Measurements from ENCODE around the gene SEC24D.

SEC24D gene

GRCh38 chr4:118843237-118843636, 7.3 kb upstream of the SEC24D start:
- no peak for DNase-seq

GRCh38 chr4:118842055-118842454, 6.1 kb upstream of the SEC24D start:
- no peak for DNase-seq

- no peak for DNase-seq
These were observed 3.4 kb upstream of the SEC24D start for GRCh38 chr4:118839221-118839927.

- no peak for DNase-seq
These were observed 1.2 kb upstream of the SEC24D start for GRCh38 chr4:118837121-118837507.

- peak; percentile 40 for DNase-seq
These were observed 585 bp upstream of the SEC24D start for GRCh38 chr4:118836301-118837120.

- DNase-seq = peak; percentile 28
These were observed 861 bp downstream of the SEC24D start for GRCh38 chr4:118834960-118835569.

GRCh38 chr4:118834070-118834469, 1.9 kb downstream of the SEC24D start:
- DNase-seq = no peak

- no peak for DNase-seq
These were observed 2.6 kb downstream of the SEC24D start for GRCh38 chr4:118833192-118833820.

GRCh38 chr4:118829107-118829506, 6.8 kb downstream of the SEC24D start:
- DNase-seq = no peak

GRCh38 chr4:118826723-118827444, 9.0 kb downstream of the SEC24D start:
- DNase-seq = no peak

GRCh38 chr4:118825799-118826198, 10.1 kb downstream of the SEC24D start:
- DNase-seq = no peak

- no peak for DNase-seq
These were observed 11.8 kb downstream of the SEC24D start for GRCh38 chr4:118824141-118824540.

- no peak for DNase-seq
These were observed 12.5 kb downstream of the SEC24D start for GRCh38 chr4:118823471-118823870.

GRCh38 chr4:118821590-118822293, 14.2 kb downstream of the SEC24D start:
- no peak for DNase-seq

GRCh38 chr4:118817178-118817930, 18.6 kb downstream of the SEC24D start:
- no peak for DNase-seq

- DNase-seq = no peak
These were observed 19.3 kb downstream of the SEC24D start for GRCh38 chr4:118816538-118817177.

GRCh38 chr4:118814891-118815290, 21.0 kb downstream of the SEC24D start:
- DNase-seq = no peak

GRCh38 chr4:118814058-118814457, 21.9 kb downstream of the SEC24D start:
- DNase-seq = no peak

- no peak for DNase-seq
These were observed 22.4 kb downstream of the SEC24D start for GRCh38 chr4:118813561-118813960.

- no peak for DNase-seq
These were observed 24.1 kb downstream of the SEC24D start for GRCh38 chr4:118811832-118812231.

Measured in activated CD4-positive, alpha-beta T cell treated with anti-CD3 and anti-CD28 coated beads, Interleukin-2, amount 50 U/mL, for 1 hour (primary cell).